IMR-90 (cell line): ENCODE measurements around the gene IL12RB2. TPM values are rescaled to one million over a fixed set of nuclear protein-coding genes. Genes with fewer than 3 reads are reported as not detected.

ENCODE experiments used
- ATAC-seq: fragments of 200-7000 bp; cut with Tn5 transposase; 2 replicates; pipeline ENCODE4 v1.9.1; 2020; ENCODE audit warnings: low read depth, mild to moderate bottlenecking, moderate library complexity
- BruUV-seq: library from RNA; stranded (reverse); fragments of 400-500 nt; replicated peaks from 2 replicates; lab custom pipeline; 2021; lab: Mats Ljungman, UMichigan
- CTCF ChIA-PET: fragments of 300-600 bp; formaldehyde crosslinking; extraction: SDS; loops from one replicate; lab custom pipeline; 2021; ENCODE audit warnings: antibody characterized with exemption; lab: Yijun Ruan, JAX
- POLR2A ChIA-PET: fragments of 300-600 bp; sonication (Branson Sonifier 250); formaldehyde crosslinking; loops from one replicate; lab custom pipeline; 2022; ENCODE audit warnings: antibody characterized with exemption; ENCODE audit not compliant: unreplicated experiment; lab: Charles Lee
- DNase-seq: peaks from one replicate; pipeline ENCODE4 v3.0.0; 2013
- H2AFZ ChIP-seq: replicated peaks from 2 replicates; pipeline ENCODE3; 2013; ENCODE audit warnings: low read length, mild to moderate bottlenecking; ENCODE audit not compliant: poor library complexity
- H2AK5ac ChIP-seq: 2 replicates; pipeline ENCODE4 v1.6.1; 2013; ENCODE audit warnings: low read depth, low read length, inconsistent platforms
- H2AK9ac ChIP-seq: replicated peaks from 2 replicates; pipeline ENCODE3; 2013; ENCODE audit warnings: mild to moderate bottlenecking, low read depth, low read length, moderate library complexity; ENCODE audit not compliant: poor library complexity
- H2BK120ac ChIP-seq: 2 replicates; pipeline ENCODE4 v1.6.1; 2013; ENCODE audit warnings: low read depth, low read length, inconsistent platforms
- H2BK15ac ChIP-seq: 3 replicates; pipeline ENCODE4 v1.6.1; 2013; ENCODE audit warnings: low read depth, low read length, inconsistent platforms
- H2BK20ac ChIP-seq: 2 replicates; pipeline ENCODE4 v1.6.1; 2013; ENCODE audit warnings: low read depth, mild to moderate bottlenecking, inconsistent platforms, low read length, moderate library complexity
- H2BK5ac ChIP-seq: 2 replicates; pipeline ENCODE4 v1.6.1; 2013; ENCODE audit warnings: mild to moderate bottlenecking, low read depth, low read length, inconsistent platforms; ENCODE audit not compliant: poor library complexity, severe bottlenecking
- H3K14ac ChIP-seq: replicated peaks from 2 replicates; pipeline ENCODE4 v1.6.1; 2013; ENCODE audit warnings: low read depth, low read length, inconsistent platforms
- H3K18ac ChIP-seq: 2 replicates; pipeline ENCODE4 v1.6.1; 2013; ENCODE audit warnings: low read depth, low read length, control low read depth
- H3K23ac ChIP-seq: 2 replicates; pipeline ENCODE4 v1.6.1; 2013; ENCODE audit warnings: low read depth, low read length, inconsistent platforms
- H3K27ac ChIP-seq: 2 replicates; pipeline ENCODE4 v1.5.1; 2013; ENCODE audit warnings: mild to moderate bottlenecking, control low read depth, low read length; ENCODE audit not compliant: insufficient read depth
- H3K27me3 ChIP-seq: 2 replicates; pipeline ENCODE4 v1.6.1; 2013; ENCODE audit warnings: low read length; ENCODE audit not compliant: control insufficient read depth, insufficient read depth
- H3K36me3 ChIP-seq: 2 replicates; pipeline ENCODE4 v1.6.1; 2013; ENCODE audit warnings: low read length, mixed read lengths; ENCODE audit not compliant: control insufficient read depth, insufficient read depth
- H3K4ac ChIP-seq: 2 replicates; pipeline ENCODE4 v1.6.1; 2013; ENCODE audit warnings: low read depth, low read length, inconsistent platforms
- H3K4me1 ChIP-seq: 2 replicates; pipeline ENCODE4 v1.6.1; 2013; ENCODE audit warnings: low read length, mixed read lengths; ENCODE audit not compliant: control insufficient read depth, insufficient read depth
- H3K4me2 ChIP-seq: 2 replicates; pipeline ENCODE4 v1.6.1; 2013; ENCODE audit warnings: low read depth, mild to moderate bottlenecking, control low read depth, low read length, moderate library complexity
- H3K4me3 ChIP-seq: 2 replicates; pipeline ENCODE4 v1.5.1; 2013; ENCODE audit warnings: low read depth, mild to moderate bottlenecking, control low read depth, low read length, moderate library complexity; ENCODE audit not compliant: insufficient read depth
- H3K56ac ChIP-seq: 2 replicates; pipeline ENCODE4 v1.6.1; 2013; ENCODE audit warnings: low read length, inconsistent platforms; ENCODE audit not compliant: insufficient read depth; ENCODE audit errors: extremely low read depth
- H3K79me1 ChIP-seq, 2 experiments: 2 replicates each; pipeline ENCODE4 v1.6.1; 2013; ENCODE audit warnings: low read length in 2 of 2, inconsistent platforms in 1 of 2, low read depth in 1 of 2
- H3K9ac ChIP-seq: 2 replicates; pipeline ENCODE4 v1.6.1; 2013; ENCODE audit warnings: low read depth, low read length, control low read depth
- H3K9me1 ChIP-seq: 2 replicates; pipeline ENCODE4 v1.6.1; 2013; ENCODE audit warnings: low read length, inconsistent platforms; ENCODE audit not compliant: insufficient read depth
- H3K9me3 ChIP-seq: 2 replicates; pipeline ENCODE4 v1.6.1; 2013; ENCODE audit warnings: low read length; ENCODE audit not compliant: control insufficient read depth, insufficient read depth
- H4K20me1 ChIP-seq: 2 replicates; pipeline ENCODE4 v1.6.1; 2013; ENCODE audit warnings: low read length, inconsistent platforms; ENCODE audit not compliant: insufficient read depth
- H4K5ac ChIP-seq: 2 replicates; pipeline ENCODE4 v1.6.1; 2013; ENCODE audit warnings: mild to moderate bottlenecking, low read depth, low read length, control low read depth
- H4K8ac ChIP-seq, 2 experiments: 2 replicates each; pipeline ENCODE4 v1.6.1; 2013; ENCODE audit warnings: low read depth in 2 of 2, low read length in 2 of 2, control low read depth in 1 of 2, inconsistent platforms in 1 of 2
- H4K91ac ChIP-seq: 2 replicates; pipeline ENCODE4 v1.6.1; 2013; ENCODE audit warnings: low read depth, low read length, inconsistent platforms; ENCODE audit not compliant: insufficient read depth
- BHLHE40 ChIP-seq: fragments of 150-350 bp; IDR thresholded peaks from 2 replicates; pipeline ENCODE4 v1.6.1; 2016; ENCODE audit warnings: mild to moderate bottlenecking, low read depth, low read length
- CEBPB ChIP-seq: IDR thresholded peaks from 2 replicates; pipeline ENCODE4 v1.6.1; 2012; ENCODE audit warnings: low read depth, low read length, improper control_type of control experiment
- CHD1 ChIP-seq: IDR thresholded peaks from 2 replicates; pipeline ENCODE4 v1.6.1; 2012; ENCODE audit warnings: low read depth, low read length, improper control_type of control experiment
- FOS ChIP-seq: fragments of 150-350 bp; IDR thresholded peaks from 2 replicates; pipeline ENCODE4 v1.6.1; 2016; ENCODE audit warnings: low read depth, low read length
- MXI1 ChIP-seq: IDR thresholded peaks from 2 replicates; pipeline ENCODE4 v1.6.1; 2012; ENCODE audit warnings: low read depth, mild to moderate bottlenecking, low read length, moderate library complexity, borderline replicate concordance
- POLR2A ChIP-seq: IDR thresholded peaks from 2 replicates; pipeline ENCODE4 v1.6.1; 2012; ENCODE audit warnings: mild to moderate bottlenecking, low read depth, low read length
- RAD21 ChIP-seq: IDR thresholded peaks from 2 replicates; pipeline ENCODE4 v1.6.1; 2012; ENCODE audit warnings: low read length, improper control_type of control experiment
- RCOR1 ChIP-seq: IDR thresholded peaks from 2 replicates; pipeline ENCODE4 v1.6.1; 2012; ENCODE audit warnings: mild to moderate bottlenecking, low read length, improper control_type of control experiment; ENCODE audit not compliant: insufficient replicate concordance
- RFX5 ChIP-seq: IDR thresholded peaks from 2 replicates; pipeline ENCODE4 v1.8.0; 2012; ENCODE audit warnings: low read depth, mild to moderate bottlenecking, low read length, moderate library complexity
- SMC3 ChIP-seq: fragments of 150-350 bp; IDR thresholded peaks from 2 replicates; pipeline ENCODE4 v1.6.1; 2016; ENCODE audit warnings: low read depth, mild to moderate bottlenecking, antibody characterized with exemption, low read length, moderate library complexity
- WGBS, 2 experiments: methylation state at CpG; one replicate each; pipeline versions ENCODE4 v1.1.5 to v1.1.7; 2013; ENCODE audit warnings: missing lambda C conversion rate in 2 of 2; ENCODE audit not compliant: insufficient read length in 1 of 2; ENCODE audit errors: extremely low coverage in 2 of 2; 5-methylcytosine and 5-hydroxymethylcytosine counted together
- dilution Hi-C: fragments of 300-500 bp; cut with HindIII; formaldehyde crosslinking; loops from one replicate; pipeline ENCODE4 v1.14.3; 2018; ENCODE audit warnings: low sequenced_read_pairs; ENCODE audit not compliant: unreplicated experiment
- in situ Hi-C: fragments of 300-500 bp; cut with MboI; formaldehyde crosslinking; loops from 3 replicates; pipeline ENCODE4 v1.14.3; 2019; ENCODE audit warnings: low sequenced_read_pairs, inconsistent platforms, mixed read lengths
- intact Hi-C: fragments of 100-400 bp; cut with micrococcal nuclease; formaldehyde crosslinking; loops from 2 replicates; pipeline ENCODE4 v1.10.0; 2022
- polyA plus RNA-seq, 3 experiments: library from polyadenylated mRNA; depleted of rRNA; stranded (reverse); fragments of >200 nt; gene quantifications; 2 replicates each; pipeline ENCODE4 v1.2.3, GENCODE V29; 2012; ENCODE audit warnings: low replicate concordance in 1 of 3
- total RNA-seq: library from RNA; depleted of rRNA; stranded (reverse); fragments of >200 nt; gene quantifications from 2 replicates; pipeline ENCODE4 v1.2.3, GENCODE V29; 2012
- TF ChIP-seq, protein P1 (sequence below): conservative IDR thresholded peaks from 2 replicates; pipeline ENCODE4 v1.5.1; 2012; ENCODE audit warnings: mild to moderate bottlenecking, low read depth, low read length, improper control_type of control experiment
- TF ChIP-seq, protein P2 (sequence below): fragments of 150-350 bp; IDR thresholded peaks from 2 replicates; pipeline ENCODE4 v1.6.1; 2017; ENCODE audit warnings: mild to moderate bottlenecking, antibody characterized with exemption, low read length, low read depth

Gene IL12RB2
- total and polyA plus RNA-seq, 2 of the 4 experiments (the other 2 are of a cell fraction) = not detected

DNA sequence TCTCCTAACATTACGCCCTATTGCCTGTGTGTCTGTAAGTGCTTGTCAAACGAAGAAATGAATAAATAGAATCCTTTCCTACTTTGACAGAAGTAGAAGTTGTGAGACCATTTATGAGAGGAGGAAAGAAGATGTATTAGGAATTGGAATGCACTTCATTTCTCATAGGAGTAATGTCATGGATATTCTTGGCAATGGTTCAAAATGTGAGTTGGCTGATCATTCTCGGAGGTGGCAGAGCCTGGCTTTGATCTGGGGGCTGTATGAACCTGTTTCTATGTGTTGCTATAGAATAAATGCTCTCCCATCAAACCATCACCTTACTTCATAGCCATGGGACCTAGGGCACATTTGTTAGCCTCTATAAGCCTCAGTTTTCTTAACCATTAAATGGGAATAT, 132.7 kb downstream of the IL12RB2 start:
- H4K91ac ChIP-seq = no peak overlapping the region
- WGBS, 2 experiments = no CpG with 5 or more reads among the region's 3 CpGs
- no peak overlapping the region for H4K8ac ChIP-seq
- H2BK15ac ChIP-seq = no peak overlapping the region
- no peak overlapping the region for H3K14ac ChIP-seq
- TF ChIP-seq RFX5 = no peak
- no peak for TF ChIP-seq RAD21
- TF ChIP-seq, protein P1, sequence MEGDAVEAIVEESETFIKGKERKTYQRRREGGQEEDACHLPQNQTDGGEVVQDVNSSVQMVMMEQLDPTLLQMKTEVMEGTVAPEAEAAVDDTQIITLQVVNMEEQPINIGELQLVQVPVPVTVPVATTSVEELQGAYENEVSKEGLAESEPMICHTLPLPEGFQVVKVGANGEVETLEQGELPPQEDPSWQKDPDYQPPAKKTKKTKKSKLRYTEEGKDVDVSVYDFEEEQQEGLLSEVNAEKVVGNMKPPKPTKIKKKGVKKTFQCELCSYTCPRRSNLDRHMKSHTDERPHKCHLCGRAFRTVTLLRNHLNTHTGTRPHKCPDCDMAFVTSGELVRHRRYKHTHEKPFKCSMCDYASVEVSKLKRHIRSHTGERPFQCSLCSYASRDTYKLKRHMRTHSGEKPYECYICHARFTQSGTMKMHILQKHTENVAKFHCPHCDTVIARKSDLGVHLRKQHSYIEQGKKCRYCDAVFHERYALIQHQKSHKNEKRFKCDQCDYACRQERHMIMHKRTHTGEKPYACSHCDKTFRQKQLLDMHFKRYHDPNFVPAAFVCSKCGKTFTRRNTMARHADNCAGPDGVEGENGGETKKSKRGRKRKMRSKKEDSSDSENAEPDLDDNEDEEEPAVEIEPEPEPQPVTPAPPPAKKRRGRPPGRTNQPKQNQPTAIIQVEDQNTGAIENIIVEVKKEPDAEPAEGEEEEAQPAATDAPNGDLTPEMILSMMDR = no peak
- TF ChIP-seq CHD1 = no peak
- TF ChIP-seq SMC3 = no peak
- no peak for TF ChIP-seq CEBPB
- no peak for TF ChIP-seq MXI1
- no peak for TF ChIP-seq RCOR1
- no peak for TF ChIP-seq BHLHE40
- no peak for TF ChIP-seq FOS
- TF ChIP-seq, protein P2, sequence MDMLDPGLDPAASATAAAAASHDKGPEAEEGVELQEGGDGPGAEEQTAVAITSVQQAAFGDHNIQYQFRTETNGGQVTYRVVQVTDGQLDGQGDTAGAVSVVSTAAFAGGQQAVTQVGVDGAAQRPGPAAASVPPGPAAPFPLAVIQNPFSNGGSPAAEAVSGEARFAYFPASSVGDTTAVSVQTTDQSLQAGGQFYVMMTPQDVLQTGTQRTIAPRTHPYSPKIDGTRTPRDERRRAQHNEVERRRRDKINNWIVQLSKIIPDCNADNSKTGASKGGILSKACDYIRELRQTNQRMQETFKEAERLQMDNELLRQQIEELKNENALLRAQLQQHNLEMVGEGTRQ = no peak
- no peak for TF ChIP-seq POLR2A
- H2BK5ac ChIP-seq = no peak overlapping the region
- no peaks in the 10 kb centered on the region for H3K4me1 ChIP-seq
- H2AFZ ChIP-seq = no peak overlapping the region
- dilution Hi-C loops = no loop called here
- H4K20me1 ChIP-seq = no peaks in the 10 kb centered on the region
- no peak overlapping the region for H3K4me2 ChIP-seq
- H4K5ac ChIP-seq = no peak overlapping the region
- H3K18ac ChIP-seq = no peak overlapping the region
- no peak overlapping the region for H2BK120ac ChIP-seq
- no TSS peak for BruUV-seq
- H3K56ac ChIP-seq = no peak overlapping the region
- H3K9me1 ChIP-seq = no peaks in the 10 kb centered on the region; the same call in 1 of the 2 replicates
- no peak overlapping the region for H3K4me3 ChIP-seq
- no peak for DNase-seq
- H3K27me3 ChIP-seq = no peaks in the 10 kb centered on the region
- H3K9me3 ChIP-seq = no peaks in the 10 kb centered on the region
- in situ Hi-C loops = no loop called here
- H2AK5ac ChIP-seq = no peak overlapping the region
- no peak overlapping the region for H3K4ac ChIP-seq
- intact Hi-C loops = no loop called here
- no peak overlapping the region for H3K23ac ChIP-seq
- POLR2A ChIA-PET = no interaction called here
- CTCF ChIA-PET = no interaction called here
- ATAC-seq = no peak
- no peak overlapping the region for H3K9ac ChIP-seq
- H3K79me1 ChIP-seq = no peaks in the 10 kb centered on the region
- H3K36me3 ChIP-seq = no peaks in the 10 kb centered on the region
- H2AK9ac ChIP-seq = no peak overlapping the region
- H3K27ac ChIP-seq = no peak overlapping the region
- no peak overlapping the region for H2BK20ac ChIP-seq
